ENCODE data around the gene SUMF1.

GRCh38 chr3:4321732-4322131 is 145.3 kb downstream of the SUMF1 start:
- no peak for TF ChIP-seq CTCF (IDR thresholded peaks at IDR 0.05)
- TF ChIP-seq POLR2A (IDR thresholded peaks at IDR 0.05): no peak
